Measurements from ENCODE around the gene CYP3A4. TPM values are rescaled to one million over a fixed set of nuclear protein-coding genes. Genes with fewer than 3 reads are reported as not detected.

The CYP3A4 gene
- polyA plus RNA-seq, 1 of the 3 experiments (the other 2 are of a cell fraction) = not detected

- TF ChIP-seq JUND (IDR thresholded peaks at IDR 0.05) (no peak), YY1 (IDR thresholded peaks at IDR 0.05; ENCODE audit: low read depth) (no peak), ELF1 (IDR thresholded peaks at IDR 0.05) (no peak), TCF12 (IDR thresholded peaks at IDR 0.05) (no peak), EP300 (IDR thresholded peaks at IDR 0.05; ENCODE audit: borderline replicate concordance in 1 of 2, low read depth in 1 of 2, low read length in 1 of 2) (no peak), CTCF (IDR thresholded peaks at IDR 0.05) (no peak), TAF1 (IDR thresholded peaks at IDR 0.05; ENCODE audit: borderline replicate concordance, low read depth, low read length) (no peak), RCOR1 (IDR thresholded peaks at IDR 0.05; ENCODE audit: low read length) (no peak), SIN3A (IDR thresholded peaks at IDR 0.05; ENCODE audit: borderline replicate concordance, low read depth, low read length) (no peak), SMC3 (IDR thresholded peaks at IDR 0.05; ENCODE audit: low read depth, low read length) (no peak), ZBTB33 (IDR thresholded peaks at IDR 0.05; ENCODE audit: borderline replicate concordance, low read depth) (no peak), REST (IDR thresholded peaks at IDR 0.05; ENCODE audit: low read depth, low read length) (no peak), PBX3 (IDR thresholded peaks at IDR 0.05) (no peak)
- TF ChIP-seq, protein P1, sequence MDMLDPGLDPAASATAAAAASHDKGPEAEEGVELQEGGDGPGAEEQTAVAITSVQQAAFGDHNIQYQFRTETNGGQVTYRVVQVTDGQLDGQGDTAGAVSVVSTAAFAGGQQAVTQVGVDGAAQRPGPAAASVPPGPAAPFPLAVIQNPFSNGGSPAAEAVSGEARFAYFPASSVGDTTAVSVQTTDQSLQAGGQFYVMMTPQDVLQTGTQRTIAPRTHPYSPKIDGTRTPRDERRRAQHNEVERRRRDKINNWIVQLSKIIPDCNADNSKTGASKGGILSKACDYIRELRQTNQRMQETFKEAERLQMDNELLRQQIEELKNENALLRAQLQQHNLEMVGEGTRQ (IDR thresholded peaks at IDR 0.05; ENCODE audit: borderline replicate concordance, low read depth, low read length) = no peak
- no peak overlapping the region for H3K4me3 ChIP-seq (ENCODE audit: low read depth in 2 of 2, low read length in 1 of 2)
- no peak overlapping the region for H3K4me2 ChIP-seq
- ChIA-PET CTCF (interaction anchor here (0.9 kb wide), 1 partner anchor 10 kb away, joined by 3 read pairs; no protein-coding TSS in a partner anchor), POLR2A (no interaction called here)
- no peaks in the 10 kb centered on the region for H3K79me2 ChIP-seq (ENCODE audit: insufficient read depth)
- 14% methylated on average over 1 of the region's 1 CpG for WGBS (ENCODE audit: low lambda C conversion rate)
- H4K20me1 ChIP-seq (ENCODE audit: insufficient read depth) = no peaks in the 10 kb centered on the region
- no peak overlapping the region for H3K9ac ChIP-seq
- no peaks in the 10 kb centered on the region for H3K4me1 ChIP-seq (ENCODE audit: control insufficient read depth in 1 of 2, insufficient read depth in 2 of 2, low read depth in 1 of 2, low read length in 1 of 2)
- H3F3A ChIP-seq (replicated peaks; ENCODE audit: insufficient read depth) = no peaks in the 10 kb centered on the region
- H3K9me3 ChIP-seq = no peaks in the 10 kb centered on the region
- no peak overlapping the region for H2AFZ ChIP-seq (ENCODE audit: low read depth)
- no peak overlapping the region for H3K27ac ChIP-seq (ENCODE audit: low read depth in 2 of 2, low read length in 1 of 2)
- H3K36me3 ChIP-seq (replicated peaks in 1 of 2; ENCODE audit: control insufficient read depth in 1 of 2, insufficient read depth in 2 of 2, low read length in 1 of 2) = no peaks in the 10 kb centered on the region
- H3K27me3 ChIP-seq (ENCODE audit: insufficient read depth) = no peaks in the 10 kb centered on the region; the same call in 1 of the 2 replicates
- no peaks in the 10 kb centered on the region for H3K9me2 ChIP-seq
- no peak for DNase-seq
These were observed 53.7 kb downstream of the CYP3A4 start for GRCh38 chr7:99730238-99730810.
